HG03521 (cell line): ENCODE results near the gene PPM1F.
"Not testable (repeated sequence)": the region's sequence is repeated elsewhere in the genome, so short reads cannot be mapped to it uniquely, and the experiment has no call there.

ENCODE experiments used
- ATAC-seq: cut with Tn5 transposase; IDR thresholded peaks from one replicate; pipeline ENCODE4 v1.9.1; 2021; ENCODE audit warnings: mild to moderate bottlenecking, moderate library complexity; ENCODE audit not compliant: unreplicated experiment

PPM1F gene

DNA sequence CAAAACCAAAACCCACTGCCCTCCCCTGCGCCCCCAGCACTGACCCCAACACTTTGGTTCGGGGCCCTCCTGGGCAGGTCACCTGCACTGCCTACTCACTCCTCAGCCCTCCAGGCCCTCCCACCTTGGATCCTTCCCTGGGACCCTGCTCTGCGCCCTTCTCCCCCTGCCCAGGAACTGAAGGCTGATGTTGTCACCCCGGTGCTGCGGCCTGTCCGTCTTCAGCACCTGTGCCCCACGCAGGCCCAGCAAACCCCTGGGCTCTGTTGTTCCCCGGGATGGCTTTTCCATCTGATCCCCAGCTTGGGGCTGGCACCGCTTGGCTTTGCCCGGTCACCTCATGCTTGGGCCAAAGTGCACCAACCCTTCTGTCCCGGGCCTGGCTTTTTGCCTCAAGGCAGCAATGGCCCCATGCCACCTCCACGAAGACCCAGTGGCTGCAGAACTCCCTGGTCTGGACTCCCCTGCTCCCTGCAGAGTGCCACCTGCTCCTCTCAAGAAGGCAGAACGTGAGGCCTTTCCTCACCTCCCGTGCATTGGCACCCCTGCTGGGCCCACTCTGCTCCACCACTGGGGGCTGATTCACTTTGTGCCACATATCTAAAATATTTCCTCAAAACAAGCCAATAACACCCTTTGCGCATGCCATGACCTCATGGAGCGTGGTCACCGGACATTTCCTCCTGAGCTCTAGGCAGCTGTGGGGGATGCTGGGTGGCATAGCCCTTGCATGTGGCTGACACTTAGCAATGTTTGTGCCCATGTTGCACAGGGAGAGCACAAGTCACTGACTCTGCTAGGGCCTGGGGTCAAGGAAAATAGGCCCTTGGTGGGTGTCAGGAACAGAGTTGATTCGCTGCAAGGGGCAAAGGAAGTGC is 8.8 kb downstream of the PPM1F start:
- no peak for ATAC-seq

- ATAC-seq, result no peak
Measured at GRCh38 chr22:21942407-21943343, 10.0 kb downstream of the PPM1F start.

DNA sequence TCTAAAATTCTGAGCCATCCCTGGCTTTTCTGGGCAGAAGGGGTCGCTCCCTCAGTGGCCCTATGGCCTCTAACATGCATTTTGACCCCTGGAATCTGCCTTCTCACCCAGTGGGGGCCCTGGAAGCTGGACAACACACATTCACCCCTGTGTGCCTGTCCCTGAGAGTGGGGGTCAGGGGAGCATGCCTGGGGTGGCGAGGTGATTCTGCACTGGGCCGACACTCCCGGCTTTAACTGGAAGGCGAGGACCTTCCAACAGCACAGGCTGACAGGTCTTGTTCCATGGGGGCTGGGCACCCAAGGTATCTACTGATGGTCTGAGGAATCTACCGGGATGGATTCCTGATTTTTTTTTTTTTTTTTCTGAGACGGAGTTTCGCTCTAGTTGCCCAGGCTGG is 10.7 kb downstream of the PPM1F start:
- ATAC-seq, result no peak

DNA sequence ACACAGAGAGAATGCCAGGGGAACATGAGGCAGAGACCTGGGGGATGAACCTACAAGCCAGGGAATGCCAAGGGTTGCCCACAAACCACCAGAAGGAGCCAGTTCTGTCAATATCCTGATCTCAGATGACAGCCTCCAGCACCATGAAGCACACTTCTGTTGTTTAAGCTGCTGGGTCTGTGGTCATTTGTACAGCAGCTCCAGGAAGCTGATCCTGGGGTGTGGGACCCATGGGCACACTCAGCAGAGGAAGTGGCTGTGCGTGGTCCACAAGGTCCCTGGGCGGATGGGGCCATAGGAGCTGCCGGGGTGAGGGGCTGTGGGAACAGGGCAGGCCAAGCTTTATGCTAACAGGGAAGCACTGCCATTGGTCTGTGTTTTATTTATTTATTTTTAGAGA is 12.1 kb downstream of the PPM1F start:
- no peak for ATAC-seq

DNA sequence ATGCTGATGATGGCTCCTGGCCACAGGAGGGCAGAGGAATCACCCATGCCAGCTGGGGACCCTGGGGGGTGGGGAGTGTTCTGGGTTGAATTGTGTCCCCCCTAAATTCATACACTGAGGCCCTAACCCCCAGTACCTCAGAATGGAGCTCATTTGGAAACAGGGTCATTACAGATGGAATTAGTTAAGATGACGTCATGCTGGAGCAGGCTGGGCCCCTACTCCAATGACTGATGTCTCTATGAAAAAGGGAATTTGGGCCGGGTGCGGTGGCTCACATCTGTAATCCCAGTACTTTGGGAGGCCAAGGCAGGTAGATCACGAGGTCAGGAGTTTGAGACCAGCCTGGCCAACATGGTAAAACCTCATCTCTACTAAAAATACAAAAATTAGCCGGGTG is 12.7 kb downstream of the PPM1F start:
- not testable (repeated sequence) for ATAC-seq

DNA sequence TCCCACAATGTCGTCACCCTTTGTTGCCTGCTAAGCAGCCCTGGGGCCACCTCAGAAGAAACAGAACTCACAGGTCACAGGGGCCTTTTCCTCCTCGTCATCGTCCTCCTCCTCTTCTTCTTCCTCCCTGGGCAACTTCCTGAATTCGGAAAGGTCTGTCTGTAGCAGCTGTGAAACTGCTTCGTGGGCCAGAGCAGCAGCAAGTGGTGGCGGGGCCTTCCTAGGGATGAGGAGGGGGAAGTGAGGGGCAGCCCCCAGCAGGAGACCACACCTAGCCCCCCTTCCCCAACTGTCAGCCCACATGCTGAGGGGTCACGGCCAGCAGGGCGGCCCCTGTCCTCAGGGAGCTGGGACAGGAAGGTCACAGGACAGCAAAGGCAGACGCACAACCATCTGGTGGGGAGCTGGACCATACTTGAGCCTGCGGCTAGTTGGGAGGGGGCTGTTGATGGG is 13.2 kb downstream of the PPM1F start:
- no peak for ATAC-seq

- ATAC-seq, result no peak
Measured at GRCh38 chr22:21938906-21939305, 13.7 kb downstream of the PPM1F start.

DNA sequence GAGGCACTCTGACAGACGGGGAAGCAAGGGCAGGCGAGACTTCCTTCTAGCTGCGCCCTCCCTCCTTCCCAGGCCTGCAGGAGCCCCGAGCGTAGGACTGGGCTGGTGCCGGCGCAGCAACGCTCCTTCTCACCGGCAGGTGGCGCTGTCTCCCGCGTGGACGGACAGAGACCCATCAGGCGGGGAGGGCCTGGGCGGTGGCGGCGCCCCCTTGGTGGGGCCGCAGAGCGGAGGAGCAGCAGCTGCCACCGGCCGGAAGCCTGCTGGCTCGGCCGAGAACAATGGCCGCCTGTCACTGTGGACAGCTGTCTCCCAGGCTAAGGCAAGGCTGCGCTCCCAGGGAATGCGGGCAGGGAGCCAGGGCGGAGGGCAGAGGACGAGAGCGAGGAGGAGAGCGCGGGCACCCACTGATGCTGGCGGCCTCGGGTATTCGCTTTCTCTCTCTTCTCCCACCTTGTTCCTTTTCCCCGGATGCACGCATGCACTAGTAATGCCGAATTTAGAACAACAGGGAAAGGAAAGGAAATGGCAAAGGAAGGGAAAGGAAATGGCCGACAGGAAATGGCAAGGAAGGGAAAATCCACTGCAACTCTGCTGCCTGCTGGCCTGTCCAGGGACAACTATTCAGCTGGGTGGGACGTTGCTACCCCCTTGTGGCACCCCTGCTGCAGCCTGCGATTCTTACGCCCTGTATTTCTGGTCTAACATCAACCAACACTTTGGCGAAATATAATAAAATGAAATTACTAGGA is 14.4 kb downstream of the PPM1F start:
- ATAC-seq, result peak; percentile 90

GRCh38 chr22:21937821-21938070 is 14.9 kb downstream of the PPM1F start:
- ATAC-seq, result no peak

DNA sequence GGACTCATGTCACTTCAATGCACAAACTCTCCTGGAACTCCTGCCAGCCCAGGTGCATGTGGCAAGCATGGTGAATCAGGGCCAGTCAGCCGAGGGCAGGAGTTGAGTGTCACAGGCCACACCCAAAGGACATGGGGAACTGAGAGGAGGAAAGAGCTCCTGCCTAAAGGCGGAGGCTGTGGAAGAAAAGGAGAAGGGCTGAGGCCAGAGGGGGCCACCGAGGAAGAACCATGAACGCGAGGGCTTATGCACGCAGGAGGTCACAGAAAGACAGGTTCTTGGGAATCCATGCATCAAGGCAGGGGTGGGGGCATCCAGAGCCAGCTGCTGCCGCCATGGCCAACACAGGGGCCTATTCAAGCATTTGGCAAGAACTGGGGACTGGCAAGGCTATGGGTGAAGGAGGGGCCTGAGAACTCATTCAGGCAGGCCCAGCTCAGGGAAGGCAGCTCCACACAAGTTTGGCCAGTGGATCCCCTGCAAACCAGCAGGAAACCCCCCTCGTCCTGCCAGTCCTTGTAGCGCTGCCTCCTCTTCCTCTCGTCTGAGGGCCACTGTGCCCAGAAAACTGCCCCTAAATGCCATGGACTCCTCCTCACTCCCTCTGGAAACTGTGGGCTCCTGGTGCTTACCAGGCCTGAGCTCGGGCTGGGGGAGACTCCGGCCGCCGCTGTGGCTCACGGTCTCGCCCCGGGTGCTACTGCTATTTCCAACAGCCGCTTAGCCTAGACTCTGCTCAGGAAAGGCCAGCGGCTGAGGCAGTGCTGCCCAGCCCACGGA is 15.4 kb downstream of the PPM1F start:
- no peak for ATAC-seq

GRCh38 chr22:21936151-21936775 is 16.4 kb downstream of the PPM1F start:
- no peak for ATAC-seq

DNA sequence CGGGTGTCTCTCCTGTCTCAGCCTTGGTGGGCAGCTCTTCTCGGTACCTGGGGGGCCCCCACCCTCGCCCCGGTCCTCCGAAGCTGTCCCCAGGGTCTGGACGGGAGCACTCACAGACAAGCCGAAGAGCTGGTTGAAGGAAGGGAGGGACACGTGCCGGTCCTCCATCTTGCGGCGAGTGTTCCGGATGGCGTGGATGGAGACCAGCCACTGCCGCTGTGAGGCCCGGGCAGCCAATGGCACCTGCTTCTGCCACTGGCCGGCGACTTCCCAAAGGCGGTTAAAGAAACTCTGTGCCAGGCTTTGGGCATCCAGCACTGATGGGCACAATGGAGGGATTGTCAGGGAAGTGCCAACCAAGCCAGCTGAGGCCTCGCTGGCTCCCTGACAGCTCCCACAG is 18.7 kb downstream of the PPM1F start:
- no peak for ATAC-seq

- ATAC-seq, result no peak
Measured at GRCh38 chr22:21933413-21933812, 19.2 kb downstream of the PPM1F start.

GRCh38 chr22:21932347-21932746 is 20.3 kb downstream of the PPM1F start:
- ATAC-seq, result no peak

DNA sequence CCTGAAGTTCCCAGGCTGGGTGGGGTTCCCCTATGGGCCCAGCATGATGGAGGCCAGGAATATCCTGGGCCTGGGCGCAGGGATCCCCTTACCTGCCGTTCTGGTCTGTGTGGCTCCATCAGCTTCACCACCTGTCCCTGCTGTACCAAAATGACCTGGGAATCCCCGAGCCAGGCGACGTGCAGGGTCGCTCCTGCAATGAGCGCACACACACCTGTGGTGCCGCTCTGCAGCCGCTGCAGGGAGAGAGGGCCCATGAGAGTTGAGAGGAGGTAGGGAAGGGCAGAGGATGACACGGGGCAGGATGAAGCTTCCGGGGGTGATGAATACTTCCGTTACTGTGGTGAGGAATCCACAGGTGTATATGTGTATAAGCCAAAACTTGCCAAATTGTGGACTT is 21.6 kb downstream of the PPM1F start:
- no peak for ATAC-seq

DNA sequence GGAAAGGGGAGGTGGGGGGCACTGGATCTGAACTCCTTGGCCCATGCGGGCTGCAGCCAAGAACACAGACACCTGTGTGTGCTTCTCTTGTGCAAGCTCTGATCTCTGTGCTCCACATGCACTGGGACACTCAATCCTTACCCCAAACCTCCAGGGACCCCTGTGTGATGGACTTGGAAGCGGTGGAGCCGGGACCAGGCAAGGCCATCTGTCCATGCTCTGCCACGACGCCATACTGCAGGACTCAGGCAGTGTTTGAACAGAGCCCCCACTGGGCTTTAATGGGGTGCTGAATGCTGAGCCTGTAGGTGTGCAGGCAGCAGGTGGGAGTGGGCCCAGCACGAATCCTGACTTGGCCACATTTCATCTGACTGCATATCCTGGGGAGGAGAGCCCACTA is 23.4 kb downstream of the PPM1F start:
- no peak for ATAC-seq

GRCh38 chr22:21928048-21928447 is 24.6 kb downstream of the PPM1F start:
- ATAC-seq, result no peak

GRCh38 chr22:21927174-21927823 is 25.3 kb downstream of the PPM1F start:
- ATAC-seq, result no peak

DNA sequence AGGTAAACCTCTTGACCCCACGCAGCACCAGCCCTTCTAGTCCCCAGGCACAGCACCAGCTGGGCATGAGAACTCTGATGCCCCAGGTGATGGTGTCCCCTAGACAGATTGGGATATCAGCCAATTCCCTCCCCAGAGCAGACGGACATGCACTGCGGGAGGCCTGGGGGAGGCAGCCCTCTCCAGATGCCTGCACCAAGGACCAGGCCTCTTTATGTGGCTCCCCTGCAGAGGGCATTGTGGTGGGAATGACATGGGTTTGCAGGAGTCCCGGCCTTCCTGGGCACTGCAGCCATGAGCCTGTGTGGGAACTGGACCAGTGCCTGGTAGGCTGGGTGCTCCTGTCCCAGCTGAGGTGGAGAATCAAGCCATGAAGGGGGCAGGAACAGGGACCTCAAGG is 25.9 kb downstream of the PPM1F start:
- ATAC-seq, result no peak

DNA sequence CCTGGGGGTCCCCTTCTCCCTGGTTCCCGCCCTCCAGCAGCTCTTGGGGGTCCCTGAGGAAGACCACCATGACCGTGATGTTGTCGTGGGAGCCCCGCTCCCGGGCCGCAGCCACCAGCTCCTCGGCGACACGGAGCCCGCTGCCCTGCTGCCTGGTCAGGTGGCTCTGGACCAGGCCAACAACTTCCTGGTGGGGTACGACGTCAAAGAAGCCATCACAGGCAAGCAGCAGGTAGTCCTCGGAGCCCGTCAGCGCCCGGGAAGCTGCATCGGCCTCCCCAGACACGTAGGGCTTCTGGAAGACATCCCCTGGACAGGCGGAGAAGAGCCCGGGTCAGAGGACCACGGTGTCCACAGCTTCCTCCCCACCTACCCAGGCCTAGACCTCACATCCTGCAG is 29.5 kb downstream of the PPM1F start:
- ATAC-seq, result no peak
